Urothelium cell line (cell line): Measurements from ENCODE around the gene GARNL3.

Experiments used
- DNase-seq: peaks from one replicate; pipeline ENCODE4 v3.0.0; 2011; ENCODE audit warnings: low spot score, mixed read lengths
- FAIRE-seq: peaks from 2 replicates; lab custom pipeline; 2011; peaks lifted over from hg19 to GRCh38; lab: Jason Lieb, UNC

GARNL3 gene

GRCh38 chr9:127308652-127309434 lies 44.3 kb downstream of the GARNL3 start:
- no peak for FAIRE-seq
- DNase-seq = no peak

- FAIRE-seq (no peak), DNase-seq (no peak)
These were observed 45.1 kb downstream of the GARNL3 start for GRCh38 chr9:127309715-127310114.

- no peak for FAIRE-seq
- peak; percentile 18 for DNase-seq
These were observed 46.7 kb downstream of the GARNL3 start for GRCh38 chr9:127311239-127311741.

GRCh38 chr9:127313042-127313560 lies 48.5 kb downstream of the GARNL3 start:
- no peak for FAIRE-seq

GRCh38 chr9:127314911-127315310 lies 50.3 kb downstream of the GARNL3 start:
- no peak for FAIRE-seq
- no peak for DNase-seq

More at GRCh38 chr9:127313042-127313560, 48.5 kb downstream of the GARNL3 start:
- no peak for DNase-seq

- DNase-seq (no peak), FAIRE-seq (no peak)
These were observed 52.2 kb downstream of the GARNL3 start for GRCh38 chr9:127316586-127317323.

GRCh38 chr9:127318651-127319167 lies 54.1 kb downstream of the GARNL3 start:
- no peak for DNase-seq
- FAIRE-seq = no peak

GRCh38 chr9:127319366-127320114 lies 55.0 kb downstream of the GARNL3 start:
- no peak for DNase-seq
- FAIRE-seq = no peak

- no peak for FAIRE-seq
These were observed 55.5 kb downstream of the GARNL3 start for GRCh38 chr9:127320115-127320378.

GRCh38 chr9:127323393-127323792 lies 58.8 kb downstream of the GARNL3 start:
- DNase-seq = no peak
- FAIRE-seq = no peak

More at GRCh38 chr9:127320115-127320378, 55.5 kb downstream of the GARNL3 start:
- no peak for DNase-seq

- no peak for FAIRE-seq
- no peak for DNase-seq
These were observed 65.9 kb downstream of the GARNL3 start for GRCh38 chr9:127330501-127330900.

GRCh38 chr9:127333221-127334064 lies 68.9 kb downstream of the GARNL3 start:
- no peak for DNase-seq
- FAIRE-seq = no peak

GRCh38 chr9:127334725-127335124 lies 70.2 kb downstream of the GARNL3 start:
- no peak for DNase-seq
- no peak for FAIRE-seq

- DNase-seq = no peak
- no peak for FAIRE-seq
These were observed 71.5 kb downstream of the GARNL3 start for GRCh38 chr9:127336086-127336485.

GRCh38 chr9:127336506-127337352 lies 72.2 kb downstream of the GARNL3 start:
- FAIRE-seq (no peak), DNase-seq (peak; percentile 75)

GRCh38 chr9:127340721-127341120 lies 76.1 kb downstream of the GARNL3 start:
- no peak for FAIRE-seq
- DNase-seq = no peak

- no peak for DNase-seq
- FAIRE-seq = no peak
These were observed 76.6 kb downstream of the GARNL3 start for GRCh38 chr9:127341152-127341551.

- DNase-seq (no peak), FAIRE-seq (no peak)
These were observed 79.9 kb downstream of the GARNL3 start for GRCh38 chr9:127344368-127345000.

- no peak for DNase-seq
- FAIRE-seq = no peak
These were observed 81.0 kb downstream of the GARNL3 start for GRCh38 chr9:127345566-127345965.
